K562 (cell line): ENCODE measurements around the gene SNX25. TPM values are rescaled to one million over a fixed set of nuclear protein-coding genes. Genes with fewer than 3 reads are reported as not detected.

Source experiments
- ATAC-seq: fragments of 200-7000 bp; cut with Tn5 transposase; 3 replicates; pipeline ENCODE4 v1.9.1; 2020; ENCODE audit warnings: moderate library complexity
- BruUV-seq: library from RNA; stranded (reverse); fragments of 400-500 nt; replicated peaks from 2 replicates; lab custom pipeline; 2021; lab: Mats Ljungman, UMichigan
- CTCF ChIA-PET: fragments of 300-600 bp; formaldehyde crosslinking; extraction: SDS; loops from one replicate; lab custom pipeline; 2021; ENCODE audit warnings: low intra/inter-chr PET ratio; lab: Yijun Ruan, JAX
- POLR2A ChIA-PET: fragments of 300-600, 350-650 bp; sonication (Branson Sonifier 250); formaldehyde crosslinking; extraction: SDS; loops from one replicate; lab custom pipeline; 2021; ENCODE audit warnings: antibody characterized with exemption, inconsistent platforms; lab: Yijun Ruan, JAX
- DNase-seq, 4 experiments: peaks; one replicate each; pipeline versions ENCODE4 v3.0.0 to v3.0.0-alpha.2; 2011 to 2018; ENCODE audit warnings: low spot score in 3 of 4, mixed read lengths in 3 of 4; ENCODE audit errors: extremely low read depth in 1 of 4
- FAIRE-seq: peaks from 2 replicates; lab custom pipeline; 2011; peaks lifted over from hg19 to GRCh38; lab: Jason Lieb, UNC
- H2AFZ ChIP-seq: 2 replicates; pipeline ENCODE4 v1.6.0; 2011; ENCODE audit warnings: low read depth, low read length, control low read depth, inconsistent platforms
- H3K27ac ChIP-seq: fragments of 200-600 bp; 3 replicates; pipeline ENCODE4 v1.8.0; 2011; ENCODE audit warnings: low read depth, mild to moderate bottlenecking, control low read depth, inconsistent platforms, low read length, moderate library complexity, mixed read lengths; ENCODE audit errors: extremely low read depth
- H3K27me3 ChIP-seq, 2 experiments: fragments of 300-600 bp in 1 of 2; 2 replicates in 1 of 2; 3 replicates in 1 of 2; pipeline versions ENCODE4 v1.6.0 to v1.8.0; 2011; ENCODE audit warnings: inconsistent platforms in 2 of 2, low read length in 2 of 2, mild to moderate bottlenecking in 1 of 2, mixed read lengths in 1 of 2, moderate library complexity in 1 of 2; ENCODE audit not compliant: control insufficient read depth in 2 of 2, insufficient read depth in 2 of 2
- H3K36me3 ChIP-seq: fragments of 300-600 bp; 3 replicates; pipeline ENCODE4 v1.8.0; 2011; ENCODE audit warnings: mild to moderate bottlenecking, low read length, inconsistent platforms; ENCODE audit not compliant: control insufficient read depth, insufficient read depth
- H3K4me1 ChIP-seq, 2 experiments: fragments of 200-600 bp in 1 of 2; replicated peaks in 1 of 2; 2 replicates in 1 of 2; 3 replicates in 1 of 2; pipeline versions ENCODE4 v1.5.1 to v1.8.0; 2011; ENCODE audit warnings: inconsistent platforms in 2 of 2, low read length in 2 of 2, mild to moderate bottlenecking in 1 of 2, mixed read lengths in 1 of 2, moderate library complexity in 1 of 2; ENCODE audit not compliant: control insufficient read depth in 2 of 2, insufficient read depth in 2 of 2
- H3K4me2 ChIP-seq: 2 replicates; pipeline ENCODE4 v1.6.1; 2011; ENCODE audit warnings: low read length, control low read depth, inconsistent platforms, mixed read lengths; ENCODE audit not compliant: insufficient read depth
- H3K4me3 ChIP-seq: fragments of 200-600 bp; sonication (generic), shearing (Covaris generic); 2 replicates; pipeline ENCODE4 v1.5.1; 2016; ENCODE audit warnings: control low read depth, inconsistent platforms
- H3K79me2 ChIP-seq: fragments of 200-600 bp; 3 replicates; pipeline ENCODE4 v1.8.0; 2011; ENCODE audit warnings: low read length, inconsistent platforms; ENCODE audit not compliant: control insufficient read depth, insufficient read depth
- H3K9ac ChIP-seq, 2 experiments: 2 replicates each; pipeline versions ENCODE4 v1.6.0 to v1.6.1; 2011; ENCODE audit warnings: low read depth in 2 of 2, low read length in 2 of 2, control low read depth in 1 of 2, inconsistent platforms in 1 of 2, mild to moderate bottlenecking in 1 of 2, mixed read lengths in 1 of 2; ENCODE audit not compliant: insufficient read depth in 1 of 2
- H3K9me1 ChIP-seq: one replicate; pipeline ENCODE4 v1.6.0; 2011; ENCODE audit warnings: inconsistent platforms, mild to moderate bottlenecking, low read length, moderate library complexity; ENCODE audit not compliant: control insufficient read depth, insufficient read depth
- H3K9me3 ChIP-seq: replicated peaks from 2 replicates; pipeline ENCODE4 v1.5.1; 2011; ENCODE audit warnings: low read depth, low read length, inconsistent platforms; ENCODE audit not compliant: control insufficient read depth, insufficient read depth
- H4K20me1 ChIP-seq: replicated peaks from 2 replicates; pipeline ENCODE4 v1.6.1; 2011; ENCODE audit warnings: low read length, inconsistent platforms, mixed read lengths; ENCODE audit not compliant: control insufficient read depth, insufficient read depth
- CHAMP1 ChIP-seq: fragments of 450-650 bp; IDR thresholded peaks from 2 replicates; pipeline ENCODE4 v1.6.1; 2016; ENCODE audit warnings: mild to moderate bottlenecking
- CHD1 ChIP-seq: fragments of 200-600 bp; sonication (generic); IDR thresholded peaks from one replicate; pipeline ENCODE4 v1.6.1; 2012; ENCODE audit warnings: mild to moderate bottlenecking, moderate library complexity, low read length, inconsistent platforms
- CHD2 ChIP-seq: IDR thresholded peaks from 2 replicates; pipeline ENCODE4 v1.6.1; 2011; ENCODE audit warnings: low read depth, low read length
- CXXC5 ChIP-seq: fragments of 250-450 bp; sonication (Bioruptor Pico); IDR thresholded peaks from 2 replicates; pipeline ENCODE4 v1.8.0; 2022; ENCODE audit warnings: inconsistent platforms, mild to moderate bottlenecking, moderate library complexity
- DDX20 ChIP-seq: fragments of 450-650 bp; IDR thresholded peaks from 2 replicates; pipeline ENCODE4 v1.6.1; 2016; ENCODE audit warnings: missing genetic modification characterization, low read depth, mild to moderate bottlenecking, missing compliant biosample characterization, moderate library complexity
- MCM7 ChIP-seq, 2 experiments: fragments of 450-650 bp; IDR thresholded peaks; 2 replicates each; pipeline ENCODE4 v1.6.1; 2016 to 2018
- MTA3 ChIP-seq: fragments of 450-650 bp; formaldehyde crosslinking; IDR thresholded peaks from 2 replicates; pipeline ENCODE4 v1.6.1; 2017; ENCODE audit warnings: mild to moderate bottlenecking, borderline replicate concordance
- XRCC4 ChIP-seq: IDR thresholded peaks from one replicate; pipeline ENCODE4 v1.6.1; 2011; ENCODE audit not compliant: insufficient read depth, insufficient read length; ENCODE audit errors: extremely low read depth
- ZNF24 ChIP-seq: fragments of 450-650 bp; IDR thresholded peaks from 2 replicates; pipeline ENCODE4 v1.6.1; 2016
- ZNF551 ChIP-seq: fragments of 250-450 bp; sonication (Bioruptor Pico); IDR thresholded peaks from 2 replicates; pipeline ENCODE4 v1.5.0; 2021; ENCODE audit warnings: mild to moderate bottlenecking, moderate library complexity
- WGBS: fragments of 100-300 bp; shearing (Covaris generic); methylation state at CpG from one replicate; pipeline ENCODE4 v1.1.6; 2016; ENCODE audit warnings: low coverage, mixed read lengths; ENCODE audit not compliant: insufficient coverage; ENCODE audit errors: missing lambda C conversion rate; 5-methylcytosine and 5-hydroxymethylcytosine counted together
- in situ Hi-C: fragments of 300-500 bp; cut with MboI; formaldehyde crosslinking; loops from 4 replicates; pipeline ENCODE4 v1.15.0; 2018; ENCODE audit warnings: inconsistent platforms, mixed read lengths
- intact Hi-C: fragments of 100-400 bp; cut with micrococcal nuclease; formaldehyde crosslinking; loops from 2 replicates; pipeline ENCODE4 v1.14.2; 2022
- polyA plus RNA-seq, 8 experiments: library from polyadenylated mRNA; depleted of rRNA in 4 of 8; stranded (reverse) in 5 of 8; unstranded in 3 of 8; fragments of >200 nt; fragmentation: Nextera tagmentation in 2 of 8; fragmentation: Illumina TruSeq in 1 of 8; extraction: Ambion mirVana in 2 of 8; extraction: Trizol in 1 of 8; gene quantifications; 2 replicates each; pipeline versions ENCODE4 v1.2.1 to v1.2.3, GENCODE V29; 2011 to 2014; ENCODE audit warnings: inconsistent platforms in 1 of 8, missing spikeins in 1 of 8
- total RNA-seq, 7 experiments: library from RNA; depleted of rRNA in 6 of 7; stranded (reverse); fragments of >200 nt in 6 of 7; fragmentation: Illumina TruSeq in 2 of 7; extraction: Trizol in 2 of 7; gene quantifications; 2 replicates each; pipeline versions ENCODE4 v1.2.1 to v1.2.3, GENCODE V29; 2011 to 2021; ENCODE audit warnings: low replicate concordance in 1 of 7
- TF ChIP-seq, protein P1 (sequence below), 2 experiments: fragments of 450-650 bp in 1 of 2; IDR thresholded peaks; 2 replicates each; pipeline ENCODE4 v1.6.1; 2011 to 2017; ENCODE audit warnings: low read depth in 2 of 2, antibody characterized with exemption in 1 of 2, borderline replicate concordance in 1 of 2, low read length in 1 of 2, mild to moderate bottlenecking in 1 of 2, mixed read lengths in 1 of 2; ENCODE audit not compliant: control insufficient read depth in 1 of 2
- TF ChIP-seq, protein P2 (sequence below): fragments of 250-450 bp; sonication (Bioruptor Pico); IDR thresholded peaks from 2 replicates; pipeline ENCODE4 v1.8.0; 2021; ENCODE audit warnings: mild to moderate bottlenecking, moderate library complexity
- TF ChIP-seq, protein P3 (sequence below): fragments of 250-450 bp; sonication (Bioruptor Pico); IDR thresholded peaks from 2 replicates; pipeline ENCODE4 v1.8.0; 2021; ENCODE audit warnings: moderate library complexity, mild to moderate bottlenecking, inconsistent platforms

Gene SNX25
- total and polyA plus RNA-seq, 9 of the 15 experiments (the other 6 are each of a cell fraction or from before 2014, with no cell fraction given): 2.5 to 23.4 (median 13.3) TPM

GRCh38 chr4:185405296-185405999 is 196.1 kb downstream of the SNX25 start:
- H3K9me1 ChIP-seq: no peaks in the 10 kb centered on the region
- FAIRE-seq: no peak
- no peak for ATAC-seq
- H3K4me3 ChIP-seq: no peak overlapping the region
- no peak overlapping the region for H3K9ac ChIP-seq
- DNase-seq: no peak
- intact Hi-C loops: no loop called here
- 87% methylated on average over 6 of the region's 6 CpGs for WGBS
- H2AFZ ChIP-seq: no peak overlapping the region
- H4K20me1 ChIP-seq: no peaks in the 10 kb centered on the region
- TF ChIP-seq, protein P1, sequence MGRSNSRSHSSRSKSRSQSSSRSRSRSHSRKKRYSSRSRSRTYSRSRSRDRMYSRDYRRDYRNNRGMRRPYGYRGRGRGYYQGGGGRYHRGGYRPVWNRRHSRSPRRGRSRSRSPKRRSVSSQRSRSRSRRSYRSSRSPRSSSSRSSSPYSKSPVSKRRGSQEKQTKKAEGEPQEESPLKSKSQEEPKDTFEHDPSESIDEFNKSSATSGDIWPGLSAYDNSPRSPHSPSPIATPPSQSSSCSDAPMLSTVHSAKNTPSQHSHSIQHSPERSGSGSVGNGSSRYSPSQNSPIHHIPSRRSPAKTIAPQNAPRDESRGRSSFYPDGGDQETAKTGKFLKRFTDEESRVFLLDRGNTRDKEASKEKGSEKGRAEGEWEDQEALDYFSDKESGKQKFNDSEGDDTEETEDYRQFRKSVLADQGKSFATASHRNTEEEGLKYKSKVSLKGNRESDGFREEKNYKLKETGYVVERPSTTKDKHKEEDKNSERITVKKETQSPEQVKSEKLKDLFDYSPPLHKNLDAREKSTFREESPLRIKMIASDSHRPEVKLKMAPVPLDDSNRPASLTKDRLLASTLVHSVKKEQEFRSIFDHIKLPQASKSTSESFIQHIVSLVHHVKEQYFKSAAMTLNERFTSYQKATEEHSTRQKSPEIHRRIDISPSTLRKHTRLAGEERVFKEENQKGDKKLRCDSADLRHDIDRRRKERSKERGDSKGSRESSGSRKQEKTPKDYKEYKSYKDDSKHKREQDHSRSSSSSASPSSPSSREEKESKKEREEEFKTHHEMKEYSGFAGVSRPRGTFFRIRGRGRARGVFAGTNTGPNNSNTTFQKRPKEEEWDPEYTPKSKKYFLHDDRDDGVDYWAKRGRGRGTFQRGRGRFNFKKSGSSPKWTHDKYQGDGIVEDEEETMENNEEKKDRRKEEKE (IDR thresholded peaks at IDR 0.05; ENCODE audit: borderline replicate concordance in 1 of 2, control insufficient read depth in 1 of 2, low read depth in 2 of 2, low read length in 1 of 2): no peak
- TF ChIP-seq MCM7 (IDR thresholded peaks at IDR 0.05): no peak
- TF ChIP-seq, protein P2, sequence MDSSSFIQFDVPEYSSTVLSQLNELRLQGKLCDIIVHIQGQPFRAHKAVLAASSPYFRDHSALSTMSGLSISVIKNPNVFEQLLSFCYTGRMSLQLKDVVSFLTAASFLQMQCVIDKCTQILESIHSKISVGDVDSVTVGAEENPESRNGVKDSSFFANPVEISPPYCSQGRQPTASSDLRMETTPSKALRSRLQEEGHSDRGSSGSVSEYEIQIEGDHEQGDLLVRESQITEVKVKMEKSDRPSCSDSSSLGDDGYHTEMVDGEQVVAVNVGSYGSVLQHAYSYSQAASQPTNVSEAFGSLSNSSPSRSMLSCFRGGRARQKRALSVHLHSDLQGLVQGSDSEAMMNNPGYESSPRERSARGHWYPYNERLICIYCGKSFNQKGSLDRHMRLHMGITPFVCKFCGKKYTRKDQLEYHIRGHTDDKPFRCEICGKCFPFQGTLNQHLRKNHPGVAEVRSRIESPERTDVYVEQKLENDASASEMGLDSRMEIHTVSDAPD: no peak
- TF ChIP-seq, protein P3, sequence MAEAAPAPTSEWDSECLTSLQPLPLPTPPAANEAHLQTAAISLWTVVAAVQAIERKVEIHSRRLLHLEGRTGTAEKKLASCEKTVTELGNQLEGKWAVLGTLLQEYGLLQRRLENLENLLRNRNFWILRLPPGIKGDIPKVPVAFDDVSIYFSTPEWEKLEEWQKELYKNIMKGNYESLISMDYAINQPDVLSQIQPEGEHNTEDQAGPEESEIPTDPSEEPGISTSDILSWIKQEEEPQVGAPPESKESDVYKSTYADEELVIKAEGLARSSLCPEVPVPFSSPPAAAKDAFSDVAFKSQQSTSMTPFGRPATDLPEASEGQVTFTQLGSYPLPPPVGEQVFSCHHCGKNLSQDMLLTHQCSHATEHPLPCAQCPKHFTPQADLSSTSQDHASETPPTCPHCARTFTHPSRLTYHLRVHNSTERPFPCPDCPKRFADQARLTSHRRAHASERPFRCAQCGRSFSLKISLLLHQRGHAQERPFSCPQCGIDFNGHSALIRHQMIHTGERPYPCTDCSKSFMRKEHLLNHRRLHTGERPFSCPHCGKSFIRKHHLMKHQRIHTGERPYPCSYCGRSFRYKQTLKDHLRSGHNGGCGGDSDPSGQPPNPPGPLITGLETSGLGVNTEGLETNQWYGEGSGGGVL: no peak
- no peak for TF ChIP-seq CHAMP1
- TF ChIP-seq XRCC4: no peak
- TF ChIP-seq CHD1: no peak
- TF ChIP-seq CXXC5 (CRISPR knock-in tag): no peak
- no peak for TF ChIP-seq DDX20 (tag)
- no peak for TF ChIP-seq ZNF551
- TF ChIP-seq CHD2: no peak
- no peak for TF ChIP-seq ZNF24
- TF ChIP-seq MTA3: no peak
- no peaks in the 10 kb centered on the region for H3K27me3 ChIP-seq
- ChIA-PET POLR2A (interaction anchor here (3.5 kb wide), 1 partner anchor 9 kb away, joined by 15 read pairs; the partner anchor contains the start of genes ANKRD37 and LRP2BP), CTCF (no interaction called here)
- BruUV-seq: no TSS peak
- no peaks in the 10 kb centered on the region for H3K4me1 ChIP-seq
- in situ Hi-C loops: no loop called here
- H3K9me3 ChIP-seq: no peaks in the 10 kb centered on the region
- peaks cover 56% of the 10 kb centered on the region; the same call in 2 of the 3 replicates for H3K36me3 ChIP-seq
- no peak overlapping the region for H3K4me2 ChIP-seq
- H3K27ac ChIP-seq: no peak overlapping the region
- H3K79me2 ChIP-seq: no peaks in the 10 kb centered on the region
